IMR-90 (cell line): ENCODE data around the gene FER. TPM values are rescaled to one million over a fixed set of nuclear protein-coding genes. Genes with fewer than 3 reads are reported as not detected.

Experiments
- ATAC-seq: fragments of 200-7000 bp; cut with Tn5 transposase; 2 replicates; pipeline ENCODE4 v1.9.1; 2020; ENCODE audit warnings: low read depth, mild to moderate bottlenecking, moderate library complexity
- BruUV-seq: library from RNA; stranded (reverse); fragments of 400-500 nt; replicated peaks from 2 replicates; lab custom pipeline; 2021; lab: Mats Ljungman, UMichigan
- CTCF ChIA-PET: fragments of 300-600 bp; formaldehyde crosslinking; extraction: SDS; loops from one replicate; lab custom pipeline; 2021; ENCODE audit warnings: antibody characterized with exemption; lab: Yijun Ruan, JAX
- POLR2A ChIA-PET: fragments of 300-600 bp; sonication (Branson Sonifier 250); formaldehyde crosslinking; loops from one replicate; lab custom pipeline; 2022; ENCODE audit warnings: antibody characterized with exemption; ENCODE audit not compliant: unreplicated experiment; lab: Charles Lee
- DNase-seq: peaks from one replicate; pipeline ENCODE4 v3.0.0; 2013
- H2AFZ ChIP-seq: replicated peaks from 2 replicates; pipeline ENCODE3; 2013; ENCODE audit warnings: low read length, mild to moderate bottlenecking; ENCODE audit not compliant: poor library complexity
- H2AK5ac ChIP-seq: 2 replicates; pipeline ENCODE4 v1.6.1; 2013; ENCODE audit warnings: low read depth, low read length, inconsistent platforms
- H2AK9ac ChIP-seq: replicated peaks from 2 replicates; pipeline ENCODE3; 2013; ENCODE audit warnings: mild to moderate bottlenecking, low read depth, low read length, moderate library complexity; ENCODE audit not compliant: poor library complexity
- H2BK120ac ChIP-seq: 2 replicates; pipeline ENCODE4 v1.6.1; 2013; ENCODE audit warnings: low read depth, low read length, inconsistent platforms
- H2BK15ac ChIP-seq: 3 replicates; pipeline ENCODE4 v1.6.1; 2013; ENCODE audit warnings: low read depth, low read length, inconsistent platforms
- H2BK20ac ChIP-seq: 2 replicates; pipeline ENCODE4 v1.6.1; 2013; ENCODE audit warnings: low read depth, mild to moderate bottlenecking, inconsistent platforms, low read length, moderate library complexity
- H2BK5ac ChIP-seq: 2 replicates; pipeline ENCODE4 v1.6.1; 2013; ENCODE audit warnings: mild to moderate bottlenecking, low read depth, low read length, inconsistent platforms; ENCODE audit not compliant: poor library complexity, severe bottlenecking
- H3K14ac ChIP-seq: replicated peaks from 2 replicates; pipeline ENCODE4 v1.6.1; 2013; ENCODE audit warnings: low read depth, low read length, inconsistent platforms
- H3K18ac ChIP-seq: 2 replicates; pipeline ENCODE4 v1.6.1; 2013; ENCODE audit warnings: low read depth, low read length, control low read depth
- H3K23ac ChIP-seq: 2 replicates; pipeline ENCODE4 v1.6.1; 2013; ENCODE audit warnings: low read depth, low read length, inconsistent platforms
- H3K27ac ChIP-seq: 2 replicates; pipeline ENCODE4 v1.5.1; 2013; ENCODE audit warnings: mild to moderate bottlenecking, control low read depth, low read length; ENCODE audit not compliant: insufficient read depth
- H3K27me3 ChIP-seq: 2 replicates; pipeline ENCODE4 v1.6.1; 2013; ENCODE audit warnings: low read length; ENCODE audit not compliant: control insufficient read depth, insufficient read depth
- H3K36me3 ChIP-seq: 2 replicates; pipeline ENCODE4 v1.6.1; 2013; ENCODE audit warnings: low read length, mixed read lengths; ENCODE audit not compliant: control insufficient read depth, insufficient read depth
- H3K4ac ChIP-seq: 2 replicates; pipeline ENCODE4 v1.6.1; 2013; ENCODE audit warnings: low read depth, low read length, inconsistent platforms
- H3K4me1 ChIP-seq: 2 replicates; pipeline ENCODE4 v1.6.1; 2013; ENCODE audit warnings: low read length, mixed read lengths; ENCODE audit not compliant: control insufficient read depth, insufficient read depth
- H3K4me2 ChIP-seq: 2 replicates; pipeline ENCODE4 v1.6.1; 2013; ENCODE audit warnings: low read depth, mild to moderate bottlenecking, control low read depth, low read length, moderate library complexity
- H3K4me3 ChIP-seq: 2 replicates; pipeline ENCODE4 v1.5.1; 2013; ENCODE audit warnings: low read depth, mild to moderate bottlenecking, control low read depth, low read length, moderate library complexity; ENCODE audit not compliant: insufficient read depth
- H3K56ac ChIP-seq: 2 replicates; pipeline ENCODE4 v1.6.1; 2013; ENCODE audit warnings: low read length, inconsistent platforms; ENCODE audit not compliant: insufficient read depth; ENCODE audit errors: extremely low read depth
- H3K79me1 ChIP-seq, 2 experiments: 2 replicates each; pipeline ENCODE4 v1.6.1; 2013; ENCODE audit warnings: low read length in 2 of 2, inconsistent platforms in 1 of 2, low read depth in 1 of 2
- H3K9ac ChIP-seq: 2 replicates; pipeline ENCODE4 v1.6.1; 2013; ENCODE audit warnings: low read depth, low read length, control low read depth
- H3K9me1 ChIP-seq: 2 replicates; pipeline ENCODE4 v1.6.1; 2013; ENCODE audit warnings: low read length, inconsistent platforms; ENCODE audit not compliant: insufficient read depth
- H3K9me3 ChIP-seq: 2 replicates; pipeline ENCODE4 v1.6.1; 2013; ENCODE audit warnings: low read length; ENCODE audit not compliant: control insufficient read depth, insufficient read depth
- H4K20me1 ChIP-seq: 2 replicates; pipeline ENCODE4 v1.6.1; 2013; ENCODE audit warnings: low read length, inconsistent platforms; ENCODE audit not compliant: insufficient read depth
- H4K5ac ChIP-seq: 2 replicates; pipeline ENCODE4 v1.6.1; 2013; ENCODE audit warnings: mild to moderate bottlenecking, low read depth, low read length, control low read depth
- H4K8ac ChIP-seq, 2 experiments: 2 replicates each; pipeline ENCODE4 v1.6.1; 2013; ENCODE audit warnings: low read depth in 2 of 2, low read length in 2 of 2, control low read depth in 1 of 2, inconsistent platforms in 1 of 2
- H4K91ac ChIP-seq: 2 replicates; pipeline ENCODE4 v1.6.1; 2013; ENCODE audit warnings: low read depth, low read length, inconsistent platforms; ENCODE audit not compliant: insufficient read depth
- BHLHE40 ChIP-seq: fragments of 150-350 bp; IDR thresholded peaks from 2 replicates; pipeline ENCODE4 v1.6.1; 2016; ENCODE audit warnings: mild to moderate bottlenecking, low read depth, low read length
- CEBPB ChIP-seq: IDR thresholded peaks from 2 replicates; pipeline ENCODE4 v1.6.1; 2012; ENCODE audit warnings: low read depth, low read length, improper control_type of control experiment
- CHD1 ChIP-seq: IDR thresholded peaks from 2 replicates; pipeline ENCODE4 v1.6.1; 2012; ENCODE audit warnings: low read depth, low read length, improper control_type of control experiment
- CTCF ChIP-seq: conservative IDR thresholded peaks from 2 replicates; pipeline ENCODE4 v1.5.1; 2012; ENCODE audit warnings: mild to moderate bottlenecking, low read depth, low read length, improper control_type of control experiment
- ELK1 ChIP-seq: fragments of 150-350 bp; IDR thresholded peaks from 2 replicates; pipeline ENCODE4 v1.6.1; 2016; ENCODE audit warnings: low read depth, mild to moderate bottlenecking, low read length, moderate library complexity, borderline replicate concordance
- FOS ChIP-seq: fragments of 150-350 bp; IDR thresholded peaks from 2 replicates; pipeline ENCODE4 v1.6.1; 2016; ENCODE audit warnings: low read depth, low read length
- MAFK ChIP-seq: IDR thresholded peaks from 2 replicates; pipeline ENCODE4 v1.6.1; 2012; ENCODE audit warnings: low read depth, low read length, improper control_type of control experiment
- MXI1 ChIP-seq: IDR thresholded peaks from 2 replicates; pipeline ENCODE4 v1.6.1; 2012; ENCODE audit warnings: low read depth, mild to moderate bottlenecking, low read length, moderate library complexity, borderline replicate concordance
- NFE2L2 ChIP-seq: fragments of 150-350 bp; IDR thresholded peaks from 2 replicates; pipeline ENCODE4 v1.6.1; 2016; ENCODE audit warnings: low read depth, mild to moderate bottlenecking, low read length
- RCOR1 ChIP-seq: IDR thresholded peaks from 2 replicates; pipeline ENCODE4 v1.6.1; 2012; ENCODE audit warnings: mild to moderate bottlenecking, low read length, improper control_type of control experiment; ENCODE audit not compliant: insufficient replicate concordance
- RFX5 ChIP-seq: IDR thresholded peaks from 2 replicates; pipeline ENCODE4 v1.8.0; 2012; ENCODE audit warnings: low read depth, mild to moderate bottlenecking, low read length, moderate library complexity
- SMC3 ChIP-seq: fragments of 150-350 bp; IDR thresholded peaks from 2 replicates; pipeline ENCODE4 v1.6.1; 2016; ENCODE audit warnings: low read depth, mild to moderate bottlenecking, antibody characterized with exemption, low read length, moderate library complexity
- dilution Hi-C: fragments of 300-500 bp; cut with HindIII; formaldehyde crosslinking; loops from one replicate; pipeline ENCODE4 v1.14.3; 2018; ENCODE audit warnings: low sequenced_read_pairs; ENCODE audit not compliant: unreplicated experiment
- in situ Hi-C: fragments of 300-500 bp; cut with MboI; formaldehyde crosslinking; loops from 3 replicates; pipeline ENCODE4 v1.14.3; 2019; ENCODE audit warnings: low sequenced_read_pairs, inconsistent platforms, mixed read lengths
- intact Hi-C: fragments of 100-400 bp; cut with micrococcal nuclease; formaldehyde crosslinking; loops from 2 replicates; pipeline ENCODE4 v1.10.0; 2022
- polyA plus RNA-seq, 3 experiments: library from polyadenylated mRNA; depleted of rRNA; stranded (reverse); fragments of >200 nt; gene quantifications; 2 replicates each; pipeline ENCODE4 v1.2.3, GENCODE V29; 2012; ENCODE audit warnings: low replicate concordance in 1 of 3
- total RNA-seq: library from RNA; depleted of rRNA; stranded (reverse); fragments of >200 nt; gene quantifications from 2 replicates; pipeline ENCODE4 v1.2.3, GENCODE V29; 2012

FER gene
- total and polyA plus RNA-seq, 2 of the 4 experiments (the other 2 are of a cell fraction) = 3.5 to 32.4 TPM

- ATAC-seq = no peak
- Histone ChIP-seq H3K9me1 (no peaks in the 10 kb centered on the region), H3K23ac (no peak overlapping the region), H3K9ac (no peak overlapping the region), H4K20me1 (no peaks in the 10 kb centered on the region), H3K4me3 (no peak overlapping the region), H3K4me1 (no peaks in the 10 kb centered on the region), H3K36me3 (no peaks in the 10 kb centered on the region), H3K4me2 (no peak overlapping the region), H3K27me3 (no peaks in the 10 kb centered on the region), H2AK9ac (no peak overlapping the region), H2AFZ (no peak overlapping the region), H3K14ac (no peak overlapping the region), H2BK120ac (no peak overlapping the region), H3K9me3 (no peaks in the 10 kb centered on the region), H2BK5ac (no peak overlapping the region), H4K5ac (no peak overlapping the region), H2BK20ac (no peak overlapping the region), H3K18ac (no peak overlapping the region), H3K79me1 (no peaks in the 10 kb centered on the region; a peak in 1 of 4 replicates), H2BK15ac (no peak overlapping the region), H4K91ac (no peak overlapping the region), H3K27ac (no peak overlapping the region), H3K4ac (no peak overlapping the region), H4K8ac (no peak overlapping the region), H3K56ac (no peak overlapping the region), H2AK5ac (no peak overlapping the region)
- intact Hi-C loops (no loop called here), dilution Hi-C loops (no loop called here), in situ Hi-C loops (no loop called here)
- no peak for TF ChIP-seq FOS
- TF ChIP-seq SMC3 = no peak
- TF ChIP-seq MXI1 = no peak
- TF ChIP-seq ELK1 = no peak
- TF ChIP-seq CTCF = no peak
- no peak for TF ChIP-seq CEBPB
- TF ChIP-seq NFE2L2 = no peak
- no peak for TF ChIP-seq CHD1
- TF ChIP-seq MAFK = no peak
- no peak for TF ChIP-seq RFX5
- no peak for TF ChIP-seq BHLHE40
- TF ChIP-seq RCOR1 = no peak
- BruUV-seq = no TSS peak
- DNase-seq = no peak
- ChIA-PET POLR2A (no interaction called here), CTCF (no interaction called here)
Observed at GRCh38 chr5:109155625-109156024, 407.9 kb downstream of the FER start.
